GM20431 (cell line): ENCODE data around the gene PLSCR3.

Experiments
- in situ Hi-C: fragments of 300-500 bp; cut with MseI, MboI; formaldehyde crosslinking; loops from one replicate; pipeline ENCODE4 v1.15.0; 2020; ENCODE audit warnings: low sequenced_read_pairs; ENCODE audit not compliant: unreplicated experiment

Gene PLSCR3

GRCh38 chr17:7407485-7408251 is 13.3 kb upstream of the PLSCR3 start, which contains the start of gene NLGN2:
Gene NLGN2, plus strand, starts transcription at chr17:7407845. Its CDS starts 411 bp downstream, at chr17:7408256.
- in situ Hi-C loops, result no loop called here

DNA sequence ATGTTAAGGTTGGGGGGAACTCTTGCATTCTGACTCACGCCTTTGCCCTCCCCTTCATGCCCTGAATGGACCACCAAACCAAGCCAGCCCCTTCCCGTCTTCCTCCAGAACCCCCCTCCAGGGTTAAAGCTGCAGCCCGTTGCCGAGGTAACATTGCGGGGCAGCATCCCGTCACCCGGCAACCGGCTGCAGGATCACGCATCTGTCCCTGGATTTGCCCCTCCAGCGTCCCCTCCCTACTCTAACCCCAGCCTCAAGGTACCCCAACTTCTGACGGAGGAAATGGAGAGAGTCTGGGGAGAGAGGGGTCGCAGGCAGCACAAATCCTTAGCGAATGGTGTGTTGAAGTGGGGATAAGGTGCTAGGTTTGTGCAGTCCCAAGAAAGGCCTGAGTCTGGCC is 12.8 kb upstream of the PLSCR3 start:
- in situ Hi-C loops, result no loop called here

GRCh38 chr17:7406235-7406825 is 12.0 kb upstream of the PLSCR3 start:
- in situ Hi-C loops, result no loop called here

GRCh38 chr17:7405350-7406234 is 11.3 kb upstream of the PLSCR3 start:
- in situ Hi-C loops, result no loop called here

DNA sequence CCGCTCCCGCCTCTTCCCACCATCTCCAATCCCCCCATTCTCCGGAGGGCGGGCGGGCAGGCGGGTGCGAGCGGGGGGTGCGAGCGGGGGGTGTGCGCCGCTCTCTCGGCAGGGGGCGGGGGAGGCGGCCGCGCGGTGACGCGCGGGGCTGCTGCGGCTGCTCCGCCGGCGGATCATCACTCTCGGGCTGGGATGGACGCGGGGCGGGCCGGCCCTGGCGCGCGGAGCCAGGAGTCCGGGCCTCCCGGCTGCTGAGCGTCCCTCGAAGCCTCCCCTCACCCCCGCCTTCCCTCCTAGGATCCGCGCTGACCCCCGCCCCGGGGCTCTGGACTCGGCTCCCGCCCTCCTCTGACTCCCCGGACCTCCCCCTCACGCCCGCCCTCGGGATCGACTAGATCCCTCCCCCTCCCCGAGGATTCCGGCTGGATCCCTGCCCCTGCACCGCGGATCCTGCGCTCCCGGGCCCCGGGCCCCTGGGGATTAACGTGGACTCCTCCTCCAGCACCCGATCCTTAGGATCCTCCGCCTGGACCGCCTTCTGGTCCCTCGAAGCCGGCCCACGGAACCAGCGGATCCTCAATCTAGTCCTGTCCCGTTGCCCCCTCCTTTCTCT is 10.5 kb upstream of the PLSCR3 start:
- in situ Hi-C loops, result no loop called here

DNA sequence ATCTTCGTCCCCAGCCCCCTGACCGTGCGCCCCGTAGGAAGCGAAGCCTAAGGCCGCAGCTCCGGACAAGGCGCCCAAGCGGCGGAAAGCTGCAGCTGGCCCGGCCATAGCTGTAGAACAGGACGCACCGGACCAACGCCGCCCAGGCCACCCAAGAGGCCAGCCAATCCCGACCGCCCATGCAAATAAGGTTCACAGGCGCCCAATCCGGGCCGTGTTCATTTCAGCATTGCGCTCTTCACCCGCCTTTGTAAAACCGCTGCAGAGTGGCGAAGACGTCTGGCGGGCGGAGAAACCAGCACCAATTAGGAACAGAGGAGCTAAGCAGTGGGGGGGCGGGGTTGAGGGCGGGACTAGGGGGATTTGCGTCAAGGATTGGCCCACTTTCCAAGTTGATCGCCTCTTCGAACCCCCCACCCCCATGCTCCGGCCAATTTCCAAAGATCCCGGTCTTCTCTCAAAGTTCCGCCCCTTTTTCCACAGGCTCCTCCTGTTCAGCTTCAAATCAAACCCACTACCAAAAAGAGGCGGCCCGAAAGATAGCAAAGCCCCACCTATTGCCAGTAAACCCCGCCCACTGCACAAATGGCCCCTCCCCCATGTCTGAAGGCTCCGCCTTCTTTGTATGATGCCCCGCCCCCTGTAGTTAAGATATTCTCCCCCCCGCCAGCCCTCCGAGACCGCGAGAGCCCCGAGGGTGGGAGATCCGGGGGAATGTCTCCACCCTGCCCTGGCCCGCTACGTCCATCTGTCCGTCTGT is 9.8 kb upstream of the PLSCR3 start, which contains the start of gene TMEM256:
Gene TMEM256 (minus strand): TSS at position 121 of the 760 bp plus-strand sequence. CDS start 13 bp downstream, at position 108.
- in situ Hi-C loops, result no loop called here

DNA sequence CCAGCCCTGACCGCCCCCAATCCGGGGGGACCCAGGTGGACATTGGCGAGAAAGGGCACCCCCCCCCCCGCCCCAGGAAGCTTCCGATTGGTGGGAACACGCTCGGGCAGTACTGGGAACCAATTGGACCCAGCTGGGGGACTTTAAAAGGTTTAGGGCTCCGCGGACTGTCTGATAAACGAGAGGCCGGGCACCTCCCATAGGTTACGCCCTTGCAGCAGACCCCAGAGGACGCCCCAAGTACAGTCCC is 9.3 kb upstream of the PLSCR3 start:
- in situ Hi-C loops, result no loop called here

DNA sequence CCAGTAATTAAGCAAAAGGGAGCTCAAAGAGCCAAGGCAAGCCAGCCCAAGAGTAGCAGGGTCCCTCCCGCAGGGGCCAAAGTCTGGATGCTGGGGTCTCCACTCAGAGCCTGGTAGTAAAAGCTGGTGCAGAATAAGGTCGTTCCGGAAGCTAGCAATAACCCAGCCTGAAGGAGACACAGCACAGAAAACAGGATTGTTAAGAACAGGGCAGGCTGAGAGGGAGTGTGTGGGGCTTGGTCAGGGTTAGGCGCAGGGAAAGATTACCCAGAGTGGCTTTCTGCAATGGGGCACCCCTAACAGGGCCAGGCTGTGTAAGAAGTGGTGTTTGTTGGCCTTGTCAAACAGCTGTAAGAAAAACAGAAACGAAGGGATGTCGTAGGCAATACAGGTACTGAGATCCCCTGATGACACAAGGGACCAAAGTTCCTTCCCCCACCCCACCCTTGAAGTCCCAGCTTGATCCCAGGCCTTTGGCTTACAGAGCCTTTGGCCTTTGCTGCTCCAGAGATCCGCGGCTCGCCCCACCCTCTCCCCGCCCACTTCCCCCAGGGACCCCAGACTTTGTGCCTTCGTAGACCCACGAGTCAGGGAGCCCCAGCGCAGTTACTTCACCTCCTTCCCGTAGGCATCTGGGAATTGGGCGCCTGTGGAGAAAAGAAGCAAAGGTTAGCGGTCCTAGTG is 8.9 kb upstream of the PLSCR3 start:
- in situ Hi-C loops, result no loop called here

DNA sequence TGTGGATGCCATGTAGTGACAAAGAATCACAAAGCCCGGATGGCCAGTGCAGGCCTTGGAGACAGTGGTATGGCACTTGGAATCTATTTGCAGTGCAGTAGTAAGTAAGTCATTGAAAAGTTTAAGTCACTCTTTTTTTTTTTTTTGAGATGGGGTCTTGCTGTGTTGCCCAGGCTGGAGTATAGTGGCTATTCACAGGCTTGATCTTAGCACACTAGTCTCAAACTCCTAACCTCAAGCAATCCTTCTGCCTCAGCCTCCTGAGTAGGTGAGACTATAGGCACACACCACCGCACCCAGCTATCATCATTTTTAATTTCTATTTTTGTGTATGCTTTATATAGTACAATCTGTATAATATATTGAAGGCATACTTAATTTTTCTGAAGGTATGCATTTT is 4.3 kb upstream of the PLSCR3 start:
- in situ Hi-C loops, result no loop called here

GRCh38 chr17:7396147-7396546 is 1.8 kb upstream of the PLSCR3 start:
- in situ Hi-C loops, result no loop called here

GRCh38 chr17:7393613-7394451 is 493 bp downstream of the PLSCR3 start:
- in situ Hi-C loops, result no loop called here

DNA sequence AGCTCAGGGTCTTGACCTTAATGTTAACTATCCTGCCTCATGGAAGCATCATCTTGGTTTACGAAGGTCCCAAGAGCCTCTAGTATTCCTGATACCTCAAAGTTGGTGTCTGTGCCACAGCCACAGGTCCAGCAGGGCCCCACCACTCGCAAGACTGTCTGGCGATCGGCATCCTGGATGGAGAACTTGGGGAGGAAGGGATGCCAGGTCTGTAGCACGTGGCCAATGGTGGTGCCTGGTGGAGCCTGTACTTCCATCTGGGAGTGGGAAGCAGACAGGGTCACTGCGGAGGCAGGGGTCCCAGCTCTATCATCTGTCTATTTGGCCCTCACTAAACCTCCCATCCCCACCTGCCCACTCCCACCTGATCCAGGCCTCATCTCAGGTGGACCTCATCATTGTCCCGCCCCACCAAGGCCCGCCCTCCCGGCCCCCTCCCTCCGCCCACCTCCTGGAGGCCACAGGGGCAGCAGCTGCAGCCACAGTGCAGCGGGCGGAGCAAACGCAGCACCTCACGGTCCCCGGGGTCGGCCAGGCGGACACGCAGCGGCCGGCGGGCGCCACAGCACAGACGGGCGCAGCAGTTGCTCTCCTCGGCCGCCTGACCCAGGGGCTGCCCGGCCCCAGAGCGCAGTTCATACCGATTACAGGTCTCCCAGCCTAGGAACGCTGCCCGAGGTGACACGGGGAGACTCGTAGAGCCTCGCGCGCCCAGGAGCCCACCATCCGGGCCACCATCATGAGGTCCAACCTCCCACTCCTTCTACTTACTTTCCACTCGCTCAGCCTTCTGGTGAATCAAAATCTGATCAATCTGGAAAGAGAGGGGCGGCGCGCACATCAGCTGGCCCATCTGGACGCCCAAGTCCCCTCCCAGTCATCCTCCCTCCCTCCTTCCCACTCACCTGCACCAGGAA is 1.4 kb downstream of the PLSCR3 start:
- in situ Hi-C loops, result no loop called here

GRCh38 chr17:7391307-7391706 is 3.0 kb downstream of the PLSCR3 start:
- in situ Hi-C loops, result no loop called here

DNA sequence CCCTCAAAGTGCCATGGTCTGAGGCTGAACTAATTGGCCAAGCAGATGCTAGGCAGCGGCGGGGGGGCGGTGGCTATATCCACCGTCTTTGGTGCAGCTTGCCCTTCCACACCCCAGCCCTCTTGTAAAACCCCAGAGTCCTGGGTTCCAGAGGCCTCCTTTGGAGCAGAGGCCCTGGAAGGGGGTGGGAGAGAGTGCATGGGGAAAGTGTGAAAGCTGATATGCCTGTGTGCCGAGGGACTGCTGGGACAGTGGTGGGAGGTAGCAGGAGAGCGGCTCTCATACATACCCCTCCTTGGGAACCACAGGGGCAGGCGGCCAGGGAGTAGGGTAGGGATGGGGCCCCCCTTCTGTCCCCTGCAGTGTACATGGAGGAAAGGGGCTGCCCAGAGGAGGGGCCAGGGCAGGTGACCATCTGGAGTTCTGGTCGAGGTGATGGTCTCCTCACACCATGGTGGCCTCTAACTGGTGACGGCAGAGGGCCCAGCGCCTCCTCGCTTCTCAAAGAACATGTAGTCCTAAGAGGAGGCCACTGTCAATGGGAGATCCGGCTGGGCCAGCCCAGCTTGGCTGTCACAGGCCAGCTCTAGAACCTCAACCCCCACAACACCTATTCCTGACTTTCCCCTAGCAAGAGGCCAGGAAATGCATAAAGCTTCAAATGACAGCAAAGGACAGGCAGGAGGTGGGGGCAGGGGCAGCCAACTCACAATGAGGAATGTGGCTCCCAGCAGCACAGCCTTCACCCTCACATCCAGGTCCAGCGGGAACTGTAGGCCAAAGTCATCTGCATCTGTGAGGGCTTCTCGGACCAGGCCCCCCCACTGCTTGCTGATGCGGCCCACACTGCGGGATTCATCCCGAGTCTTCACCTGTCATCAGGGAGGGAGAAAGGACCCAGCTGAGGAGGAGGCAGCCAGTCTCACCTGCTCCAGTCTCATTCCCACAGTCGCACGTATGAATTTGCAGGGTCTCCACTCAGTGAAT is 4.1 kb downstream of the PLSCR3 start:
- in situ Hi-C loops, result no loop called here

- in situ Hi-C loops, result no loop called here
Measured at GRCh38 chr17:7388856-7389255, 5.5 kb downstream of the PLSCR3 start.

DNA sequence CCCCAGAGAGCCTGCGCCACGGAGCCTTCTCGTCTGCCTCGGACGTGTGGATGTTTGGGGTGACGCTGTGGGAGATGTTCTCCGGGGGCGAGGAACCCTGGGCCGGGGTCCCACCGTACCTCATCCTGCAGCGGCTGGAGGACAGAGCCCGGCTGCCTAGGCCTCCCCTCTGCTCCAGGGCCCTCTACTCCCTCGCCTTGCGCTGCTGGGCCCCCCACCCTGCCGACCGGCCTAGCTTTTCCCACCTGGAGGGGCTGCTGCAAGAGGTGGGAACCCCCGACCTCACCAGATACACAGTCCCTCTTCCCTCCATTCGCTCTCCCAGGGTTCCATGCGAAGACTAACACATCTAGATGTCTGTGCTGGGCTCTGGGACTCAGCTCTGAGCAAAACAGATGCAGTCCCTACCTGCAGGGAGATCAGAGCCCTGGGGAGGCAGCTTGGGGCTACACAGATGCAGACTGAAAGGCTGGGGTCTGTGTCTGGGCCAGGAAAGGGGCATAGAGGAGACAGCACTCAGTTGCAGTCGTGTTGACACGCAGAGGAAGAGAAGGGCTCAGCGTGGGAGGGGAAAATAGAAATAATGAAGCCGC is 9.7 kb downstream of the PLSCR3 start:
- in situ Hi-C loops, result no loop called here
